ENCODE measurements around the gene PTPRN2. TPM values are rescaled to one million over a fixed set of nuclear protein-coding genes. Genes with fewer than 3 reads are reported as not detected.

PTPRN2 gene
- total RNA-seq, 1 experiment from 2014 or later: 1.1 TPM

DNA sequence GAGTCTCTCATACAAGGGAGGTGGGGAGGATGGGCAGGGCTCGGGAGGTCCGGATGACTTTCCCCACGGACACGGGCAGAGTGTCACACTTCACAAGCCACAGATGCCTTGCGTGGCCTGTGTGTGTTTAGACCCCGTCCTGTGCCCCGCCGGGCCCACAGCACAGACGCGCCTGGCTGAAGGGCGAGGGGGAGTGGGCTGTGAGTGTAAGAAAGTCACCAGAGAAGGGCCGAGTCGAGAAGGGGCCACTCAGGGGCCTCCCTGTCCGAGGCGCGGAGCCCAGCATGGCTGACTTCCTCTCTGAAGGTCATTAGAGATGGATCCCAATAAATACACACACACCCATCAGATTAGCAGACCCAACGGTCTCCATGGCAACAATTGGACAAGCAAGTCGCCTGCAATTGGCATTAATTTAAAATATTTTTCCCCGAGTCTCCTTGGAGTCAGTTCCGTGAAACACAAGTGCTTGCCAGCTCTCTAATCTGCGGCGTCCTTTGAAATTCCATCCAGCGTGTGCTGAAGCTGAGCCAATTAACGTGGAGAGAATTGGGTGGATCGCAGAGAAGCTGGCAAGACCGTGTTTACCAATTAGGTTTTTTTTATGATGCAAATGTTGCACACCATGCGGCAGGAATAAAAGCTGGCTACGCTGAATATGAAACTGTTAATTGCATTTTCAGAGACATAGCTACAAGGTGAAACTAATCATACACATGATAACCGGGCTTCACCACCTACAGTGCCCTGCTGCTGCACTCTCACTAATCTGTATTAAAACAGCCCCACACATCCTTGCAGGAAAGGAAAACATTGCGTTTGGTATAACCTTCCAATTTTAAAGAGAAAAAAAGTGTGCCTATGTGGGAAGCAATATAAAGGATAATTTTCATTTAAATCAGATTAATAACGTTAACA lies 571.2 kb downstream of the PTPRN2 start:
- CTCF ChIA-PET: no interaction called here
- ATAC-seq (no peak), DNase-seq (ENCODE audit: low read depth, low spot score) (no peak)
- Histone ChIP-seq H3K4me3 (ENCODE audit: low read depth in 2 of 2, low read length in 2 of 2) (no peak overlapping the region), H3K36me3 (ENCODE audit: control insufficient read depth, insufficient read depth, low read length) (no peaks in the 10 kb centered on the region), H3K27me3 (ENCODE audit: control insufficient read depth, insufficient read depth, low read length) (peaks cover 8% of the 10 kb centered on the region), H3K9me3 (ENCODE audit: control insufficient read depth, insufficient read depth, low read depth, low read length) (no peaks in the 10 kb centered on the region), H3K4me1 (ENCODE audit: control insufficient read depth, insufficient read depth, low read length) (no peaks in the 10 kb centered on the region), H3K27ac (ENCODE audit: low read length) (no peak overlapping the region)
- BruUV-seq (replicated peaks): no TSS peak
- POLR2A ChIA-PET: no interaction called here
- in situ Hi-C loops (cut with HindIII; ENCODE audit: low pct_unique_long_range_greater_than_20kb, low sequenced_read_pairs) (no loop called here), intact Hi-C loops (cut with micrococcal nuclease; ENCODE audit: unreplicated experiment) (no loop called here)
- TF ChIP-seq, protein P1, sequence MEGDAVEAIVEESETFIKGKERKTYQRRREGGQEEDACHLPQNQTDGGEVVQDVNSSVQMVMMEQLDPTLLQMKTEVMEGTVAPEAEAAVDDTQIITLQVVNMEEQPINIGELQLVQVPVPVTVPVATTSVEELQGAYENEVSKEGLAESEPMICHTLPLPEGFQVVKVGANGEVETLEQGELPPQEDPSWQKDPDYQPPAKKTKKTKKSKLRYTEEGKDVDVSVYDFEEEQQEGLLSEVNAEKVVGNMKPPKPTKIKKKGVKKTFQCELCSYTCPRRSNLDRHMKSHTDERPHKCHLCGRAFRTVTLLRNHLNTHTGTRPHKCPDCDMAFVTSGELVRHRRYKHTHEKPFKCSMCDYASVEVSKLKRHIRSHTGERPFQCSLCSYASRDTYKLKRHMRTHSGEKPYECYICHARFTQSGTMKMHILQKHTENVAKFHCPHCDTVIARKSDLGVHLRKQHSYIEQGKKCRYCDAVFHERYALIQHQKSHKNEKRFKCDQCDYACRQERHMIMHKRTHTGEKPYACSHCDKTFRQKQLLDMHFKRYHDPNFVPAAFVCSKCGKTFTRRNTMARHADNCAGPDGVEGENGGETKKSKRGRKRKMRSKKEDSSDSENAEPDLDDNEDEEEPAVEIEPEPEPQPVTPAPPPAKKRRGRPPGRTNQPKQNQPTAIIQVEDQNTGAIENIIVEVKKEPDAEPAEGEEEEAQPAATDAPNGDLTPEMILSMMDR (IDR thresholded peaks at IDR 0.05): no peak
- TF ChIP-seq, protein P2, sequence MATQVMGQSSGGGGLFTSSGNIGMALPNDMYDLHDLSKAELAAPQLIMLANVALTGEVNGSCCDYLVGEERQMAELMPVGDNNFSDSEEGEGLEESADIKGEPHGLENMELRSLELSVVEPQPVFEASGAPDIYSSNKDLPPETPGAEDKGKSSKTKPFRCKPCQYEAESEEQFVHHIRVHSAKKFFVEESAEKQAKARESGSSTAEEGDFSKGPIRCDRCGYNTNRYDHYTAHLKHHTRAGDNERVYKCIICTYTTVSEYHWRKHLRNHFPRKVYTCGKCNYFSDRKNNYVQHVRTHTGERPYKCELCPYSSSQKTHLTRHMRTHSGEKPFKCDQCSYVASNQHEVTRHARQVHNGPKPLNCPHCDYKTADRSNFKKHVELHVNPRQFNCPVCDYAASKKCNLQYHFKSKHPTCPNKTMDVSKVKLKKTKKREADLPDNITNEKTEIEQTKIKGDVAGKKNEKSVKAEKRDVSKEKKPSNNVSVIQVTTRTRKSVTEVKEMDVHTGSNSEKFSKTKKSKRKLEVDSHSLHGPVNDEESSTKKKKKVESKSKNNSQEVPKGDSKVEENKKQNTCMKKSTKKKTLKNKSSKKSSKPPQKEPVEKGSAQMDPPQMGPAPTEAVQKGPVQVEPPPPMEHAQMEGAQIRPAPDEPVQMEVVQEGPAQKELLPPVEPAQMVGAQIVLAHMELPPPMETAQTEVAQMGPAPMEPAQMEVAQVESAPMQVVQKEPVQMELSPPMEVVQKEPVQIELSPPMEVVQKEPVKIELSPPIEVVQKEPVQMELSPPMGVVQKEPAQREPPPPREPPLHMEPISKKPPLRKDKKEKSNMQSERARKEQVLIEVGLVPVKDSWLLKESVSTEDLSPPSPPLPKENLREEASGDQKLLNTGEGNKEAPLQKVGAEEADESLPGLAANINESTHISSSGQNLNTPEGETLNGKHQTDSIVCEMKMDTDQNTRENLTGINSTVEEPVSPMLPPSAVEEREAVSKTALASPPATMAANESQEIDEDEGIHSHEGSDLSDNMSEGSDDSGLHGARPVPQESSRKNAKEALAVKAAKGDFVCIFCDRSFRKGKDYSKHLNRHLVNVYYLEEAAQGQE (IDR thresholded peaks at IDR 0.05; ENCODE audit: insufficient read depth in 1 of 2, low read depth in 2 of 2, low read length in 1 of 2): no peak
- no peak for TF ChIP-seq SIN3A (IDR thresholded peaks at IDR 0.05; ENCODE audit: borderline replicate concordance, insufficient read depth, low read depth, low read length)
- TF ChIP-seq POLR2AphosphoS5 (IDR thresholded peaks at IDR 0.05; ENCODE audit: low read depth, low read length): no peak

DNA sequence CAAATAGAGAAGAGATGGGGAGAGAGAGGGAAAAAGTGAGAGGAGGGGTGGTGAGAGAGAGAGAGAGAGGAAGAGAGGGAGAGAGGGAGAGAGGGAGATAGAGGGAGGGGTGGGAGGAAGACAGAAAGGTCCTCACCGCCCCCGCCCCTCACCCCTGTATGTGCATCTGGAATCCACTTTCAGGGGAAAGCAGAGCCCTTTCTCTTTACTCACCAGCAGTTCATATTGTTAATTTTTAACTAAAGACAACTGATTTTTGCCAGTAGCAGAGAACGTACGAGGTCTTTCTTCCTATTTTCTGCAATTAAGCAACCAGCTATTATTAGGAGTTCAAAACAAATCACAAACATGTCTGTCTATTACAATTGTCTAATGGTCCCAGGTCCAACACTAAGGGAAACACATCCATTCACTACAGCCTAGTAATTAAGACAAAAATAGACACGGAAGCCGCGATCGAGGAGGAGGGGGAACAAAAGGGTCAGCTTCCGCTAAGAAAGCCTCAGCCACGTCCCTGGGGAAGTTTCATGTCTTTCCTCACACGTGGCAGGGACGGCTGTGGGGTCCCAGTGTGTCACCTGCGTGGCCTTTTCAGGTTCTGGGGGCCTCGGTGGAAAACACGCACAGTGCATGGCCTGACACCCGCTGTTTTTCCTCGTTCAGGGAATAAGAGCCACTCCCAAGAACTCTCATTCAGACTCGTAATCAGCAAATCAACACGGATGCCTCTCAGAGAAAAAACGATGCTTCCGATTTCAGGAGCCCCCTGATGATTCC lies 572.0 kb downstream of the PTPRN2 start:
- in situ Hi-C loops (cut with HindIII; ENCODE audit: low pct_unique_long_range_greater_than_20kb, low sequenced_read_pairs): no loop called here

More for the DNA sequence above, 572.0 kb downstream of the PTPRN2 start:
- no peak overlapping the region for H3K27ac ChIP-seq (ENCODE audit: low read length)
- ChIA-PET CTCF (no interaction called here), POLR2A (no interaction called here)
- no peak for ATAC-seq
- peaks cover 10% of the 10 kb centered on the region for H3K27me3 ChIP-seq (ENCODE audit: control insufficient read depth, insufficient read depth, low read length)
- TF ChIP-seq, protein P2 (IDR thresholded peaks at IDR 0.05; ENCODE audit: insufficient read depth in 1 of 2, low read depth in 2 of 2, low read length in 1 of 2): no peak
- no peak for TF ChIP-seq SIN3A (IDR thresholded peaks at IDR 0.05; ENCODE audit: borderline replicate concordance, insufficient read depth, low read depth, low read length)
- TF ChIP-seq POLR2AphosphoS5 (IDR thresholded peaks at IDR 0.05; ENCODE audit: low read depth, low read length): no peak
- TF ChIP-seq TCF7L2 (IDR thresholded peaks at IDR 0.05; ENCODE audit: low read depth, low read length): no peak
- TF ChIP-seq, protein P1 (IDR thresholded peaks at IDR 0.05): no peak
- intact Hi-C loops (cut with micrococcal nuclease; ENCODE audit: unreplicated experiment): no loop called here
- no peaks in the 10 kb centered on the region for H3K4me1 ChIP-seq (ENCODE audit: control insufficient read depth, insufficient read depth, low read length)
- H3K4me3 ChIP-seq (ENCODE audit: low read depth in 2 of 2, low read length in 2 of 2): no peak overlapping the region
- H3K9me3 ChIP-seq (ENCODE audit: control insufficient read depth, insufficient read depth, low read depth, low read length): no peaks in the 10 kb centered on the region
- no TSS peak for BruUV-seq (replicated peaks)
- DNase-seq (ENCODE audit: low read depth, low spot score): no peak
- H3K36me3 ChIP-seq (ENCODE audit: control insufficient read depth, insufficient read depth, low read length): no peaks in the 10 kb centered on the region
